HCT116 (cell line): ENCODE measurements around the gene GATA3.

ENCODE experiments used
- EZH2phosphoT487 ChIP-seq: fragments of 200-600 bp; IDR thresholded peaks from 2 replicates; pipeline ENCODE4 v1.6.1; 2018; ENCODE audit warnings: antibody characterized with exemption, borderline replicate concordance
- POLR2AphosphoS5 ChIP-seq: IDR thresholded peaks from 2 replicates; pipeline ENCODE4 v1.6.1; 2011; ENCODE audit warnings: mild to moderate bottlenecking, low read depth, low read length, moderate library complexity
- RAD21 ChIP-seq: IDR thresholded peaks from 2 replicates; pipeline ENCODE4 v1.6.1; 2012; ENCODE audit warnings: low read depth, mild to moderate bottlenecking
- SIN3A ChIP-seq: IDR thresholded peaks from 2 replicates; pipeline ENCODE4 v1.6.1; 2012; ENCODE audit warnings: low read depth

- TF ChIP-seq EZH2phosphoT487 (no peak), RAD21 (no peak), POLR2AphosphoS5 (no peak), SIN3A (no peak)
These were observed 21.9 kb upstream of the GATA3 start for GRCh38 chr10:8032558-8032957.
